NCI-H187 treated with DMSO at 0.1 percent for 48 hours (cell line): Measurements from ENCODE around the gene PRPF6.

Experiments
- DNase-seq: peaks from one replicate; lab custom pipeline; 2025; lab: John Stamatoyannopoulos, UW

The PRPF6 gene

DNA sequence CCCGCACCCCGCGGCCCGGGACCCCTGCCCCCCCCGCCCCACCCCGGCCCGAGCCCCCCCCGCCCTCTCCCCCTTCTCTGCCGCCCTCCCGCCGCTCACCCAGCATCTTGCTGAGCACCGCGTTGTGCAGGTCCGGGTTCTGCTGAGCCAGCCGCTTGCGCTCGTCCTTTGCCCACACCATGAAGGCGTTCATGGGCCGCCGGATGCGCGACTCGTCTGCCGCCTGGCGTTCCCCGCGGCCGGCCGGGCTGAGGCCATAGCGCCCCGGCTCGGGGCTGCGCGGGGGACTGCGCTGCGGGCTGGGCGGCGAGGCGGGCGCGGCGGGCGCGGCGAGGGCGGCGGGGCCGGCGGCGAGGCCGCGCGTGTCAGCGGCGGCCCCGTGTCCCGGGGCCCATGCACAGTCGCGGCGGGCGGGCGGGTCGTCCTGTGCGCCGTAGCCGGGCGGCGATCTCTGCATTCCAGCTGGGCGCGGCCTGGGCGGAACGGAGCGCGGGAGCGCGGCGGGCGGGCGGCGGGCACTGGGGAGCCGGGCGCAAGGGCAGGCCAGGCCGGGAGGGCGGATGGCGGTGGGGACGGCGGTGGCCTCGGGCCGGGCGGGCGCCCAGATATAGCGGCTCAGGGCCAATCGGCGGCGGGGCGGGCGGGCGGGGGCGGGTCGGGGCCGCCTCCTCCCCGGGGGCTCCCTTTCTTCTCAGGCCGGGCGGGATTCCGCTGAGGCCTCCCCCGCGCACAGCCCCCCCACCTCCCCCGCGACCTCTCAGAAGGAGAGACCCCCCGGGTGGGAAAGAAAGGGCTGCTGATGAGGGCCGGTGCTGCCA, 68.3 kb downstream of the PRPF6 start, which contains the start of gene SOX18:
SOX18 (minus strand) TSS at position 580 of the 818 bp plus-strand sequence; CDS start at position 457, 123 bp downstream.
- DNase-seq: no peak

- no peak for DNase-seq
Measured at GRCh38 chr20:64049878-64050260, 68.9 kb downstream of the PRPF6 start.

DNA sequence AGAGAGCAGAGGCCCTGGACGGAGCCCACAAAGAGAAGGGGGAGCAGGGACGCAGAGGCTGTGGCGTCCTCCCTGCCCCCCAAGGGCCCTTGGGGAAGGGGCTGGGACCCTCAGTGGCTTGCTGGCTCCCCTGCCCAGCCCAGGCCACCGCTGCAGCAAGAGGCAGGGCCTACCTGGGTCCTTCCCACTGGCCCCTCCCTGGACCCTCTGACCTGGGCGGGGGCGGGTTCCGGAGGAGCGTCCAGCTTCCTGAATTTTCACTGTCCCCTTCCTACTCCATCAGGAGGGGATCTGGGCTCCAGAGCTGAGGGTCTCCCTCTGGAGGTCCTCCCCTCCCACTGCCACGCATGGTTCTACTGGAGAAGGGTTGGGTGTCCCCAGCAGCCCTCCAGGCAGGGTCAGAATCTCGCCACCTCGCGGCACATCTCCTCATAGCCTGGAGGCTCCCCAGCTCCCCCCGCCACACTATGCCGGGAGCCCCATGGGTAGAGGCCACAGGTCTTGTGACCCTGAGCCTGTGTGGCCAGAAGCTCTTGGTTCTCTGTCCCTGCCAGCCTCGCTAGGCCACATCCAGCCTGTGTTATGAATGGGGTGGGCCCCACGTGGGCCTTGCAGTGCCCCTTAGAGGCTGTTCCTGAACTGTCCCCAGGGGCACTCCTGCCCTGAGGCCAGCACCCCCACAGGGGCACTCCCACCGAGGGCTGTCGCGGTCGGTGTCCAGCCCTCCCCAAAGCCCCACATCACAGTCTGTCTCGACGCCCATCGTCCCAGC, 69.5 kb downstream of the PRPF6 start:
- no peak for DNase-seq

DNA sequence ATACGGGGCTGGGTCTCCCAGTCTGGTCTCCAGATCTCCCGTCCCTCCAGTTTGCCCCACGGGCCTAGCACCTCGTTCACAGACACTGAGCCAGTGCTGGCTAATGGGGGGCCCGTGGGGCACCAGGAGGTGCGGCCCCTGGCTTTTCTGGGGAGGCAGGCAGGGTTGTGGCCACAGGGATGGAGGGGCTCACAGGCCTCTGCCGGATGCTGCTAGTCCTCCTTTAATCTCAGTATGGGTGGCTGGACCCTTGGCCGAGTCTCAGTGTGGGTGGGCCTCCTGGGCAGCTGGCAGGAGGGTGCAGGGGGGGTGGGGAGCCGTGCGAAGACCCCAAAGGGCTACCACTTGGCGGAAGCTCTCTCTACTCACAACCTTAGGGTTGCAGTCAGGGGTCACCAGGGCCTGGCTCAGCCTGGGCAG, 70.1 kb downstream of the PRPF6 start:
- DNase-seq: no peak

GRCh38 chr20:64051561-64052325, 70.8 kb downstream of the PRPF6 start:
- no peak for DNase-seq

GRCh38 chr20:64052326-64052722, 71.4 kb downstream of the PRPF6 start:
- no peak for DNase-seq

- DNase-seq: no peak
Measured at GRCh38 chr20:64052987-64053840, 72.3 kb downstream of the PRPF6 start.

GRCh38 chr20:64053841-64054661, 73.1 kb downstream of the PRPF6 start:
- DNase-seq: no peak

DNA sequence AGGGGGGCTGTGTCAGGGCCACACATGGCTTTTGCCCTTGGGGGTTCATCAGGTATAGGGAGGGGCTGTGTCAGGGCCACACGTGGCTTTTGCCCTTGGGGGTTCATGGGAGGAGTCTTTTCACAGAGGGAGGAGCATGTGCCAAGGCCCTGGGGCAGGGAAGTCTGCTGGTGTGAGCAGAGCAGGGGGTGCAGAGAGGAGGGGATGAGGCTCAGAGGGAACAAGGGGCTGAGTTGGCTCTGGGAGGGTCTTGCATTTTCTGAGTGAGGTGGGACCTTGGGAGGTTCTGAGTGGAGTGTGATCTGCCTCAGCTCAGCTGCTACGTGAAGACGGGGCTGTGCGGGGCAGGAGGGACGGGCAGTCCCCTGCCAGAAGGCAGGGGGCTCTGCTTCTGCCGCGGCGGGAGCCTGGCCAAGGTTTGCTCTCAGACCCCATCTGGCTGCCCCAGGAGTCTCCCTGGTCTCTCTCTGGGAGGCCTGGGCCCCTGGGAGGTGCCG, 74.5 kb downstream of the PRPF6 start:
- no peak for DNase-seq

DNA sequence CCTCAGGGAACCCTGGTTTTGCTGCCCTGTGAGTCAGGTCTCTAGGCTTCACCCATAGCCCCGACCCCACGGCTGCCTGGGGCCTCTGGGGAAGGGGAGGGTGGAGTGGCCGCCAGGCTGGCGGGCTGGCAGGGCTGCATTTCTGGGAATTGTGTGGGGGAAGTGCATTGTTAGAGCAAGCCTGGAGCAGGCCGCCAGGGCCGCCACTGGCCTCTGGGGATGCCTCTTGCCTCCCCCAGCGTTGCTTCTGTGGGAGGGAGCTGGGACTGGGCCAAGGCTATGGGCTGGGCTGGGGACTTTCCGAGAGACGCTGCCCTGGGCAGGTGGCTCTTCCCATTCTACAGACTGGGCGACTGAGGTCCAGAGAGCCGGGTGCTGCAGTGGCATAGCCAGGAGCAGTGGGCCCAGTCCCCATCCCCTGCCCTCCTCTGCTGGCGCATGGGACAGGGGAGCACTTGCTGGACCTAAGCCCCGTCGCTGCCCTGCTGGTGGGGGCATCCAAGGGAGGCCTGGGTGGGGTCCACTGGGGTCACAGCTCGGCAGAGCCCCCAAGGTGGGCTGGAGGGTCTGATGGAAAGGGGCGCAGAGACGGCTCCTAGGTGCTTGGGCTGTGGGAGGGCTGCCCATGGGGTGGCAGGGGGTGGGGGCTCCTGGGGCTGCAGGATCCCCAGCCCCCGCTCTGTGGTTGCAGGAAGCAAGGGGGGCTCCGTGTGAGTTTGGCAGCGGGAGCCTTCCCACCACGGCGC, 75.1 kb downstream of the PRPF6 start:
- no peak for DNase-seq

DNA sequence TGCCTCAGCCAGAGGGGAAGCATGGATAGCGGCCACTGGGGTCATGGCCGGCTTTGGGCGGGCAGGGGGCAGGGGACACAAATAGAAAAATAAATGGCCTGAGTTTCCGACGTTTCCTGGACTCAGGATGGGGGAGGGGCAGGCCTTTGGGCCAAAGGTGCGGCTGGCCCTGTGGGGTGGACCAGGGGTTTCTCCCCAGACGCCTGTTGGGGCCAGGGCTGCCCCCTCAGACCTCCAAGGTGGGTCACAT, 75.6 kb downstream of the PRPF6 start:
- no peak for DNase-seq

GRCh38 chr20:64056889-64057627, 76.1 kb downstream of the PRPF6 start:
- DNase-seq: no peak

GRCh38 chr20:64057628-64058498, 76.9 kb downstream of the PRPF6 start:
- peak; percentile 66 for DNase-seq

GRCh38 chr20:64058536-64058935, 77.6 kb downstream of the PRPF6 start:
- no peak for DNase-seq

- no peak for DNase-seq
Measured at GRCh38 chr20:64062276-64062595, 81.3 kb downstream of the PRPF6 start.

DNA sequence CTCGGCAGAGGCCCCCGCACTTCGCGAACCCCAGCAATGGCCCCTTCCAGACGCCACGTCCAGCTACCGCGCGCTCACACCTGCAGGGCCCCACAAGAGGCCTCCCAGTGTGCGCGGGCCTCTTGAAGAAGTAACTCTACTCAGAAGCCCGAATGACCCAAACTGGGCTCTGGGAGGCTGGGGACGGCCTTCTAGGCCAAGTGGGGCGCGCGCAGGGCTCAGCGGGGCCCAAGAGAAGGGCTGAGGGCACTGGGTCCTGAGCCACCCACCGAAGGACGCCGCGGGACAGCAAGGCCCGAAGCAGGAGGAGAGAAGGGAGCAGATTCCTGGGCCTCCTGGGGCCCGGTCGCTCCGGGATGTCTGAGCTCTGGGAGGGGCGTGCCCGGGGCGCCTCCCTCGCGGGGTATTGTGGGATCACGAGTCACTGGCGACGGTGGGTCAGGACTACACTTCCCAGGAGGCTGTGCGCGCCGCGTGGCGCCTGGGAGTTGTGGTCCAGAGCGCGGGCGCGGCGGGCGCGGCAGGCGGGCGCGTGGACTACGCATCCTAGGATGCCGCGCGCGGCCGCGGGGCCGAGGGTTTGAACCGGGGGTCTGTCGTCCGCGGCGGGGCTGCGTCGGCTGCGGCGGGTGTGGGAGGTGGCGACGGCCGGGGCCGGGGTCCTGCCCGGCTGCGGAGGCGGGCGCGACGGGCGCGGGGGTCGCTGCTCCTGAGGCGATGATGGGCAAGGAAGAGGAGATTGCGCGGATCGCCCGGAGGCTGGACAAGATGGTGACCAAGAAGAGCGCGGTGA, 81.9 kb downstream of the PRPF6 start, which contains the start of gene TCEA2:
TCEA2 (plus strand) TSS at position 603 of the 793 bp plus-strand sequence; CDS start at position 718, 115 bp downstream.
- peak; percentile 68 for DNase-seq

DNA sequence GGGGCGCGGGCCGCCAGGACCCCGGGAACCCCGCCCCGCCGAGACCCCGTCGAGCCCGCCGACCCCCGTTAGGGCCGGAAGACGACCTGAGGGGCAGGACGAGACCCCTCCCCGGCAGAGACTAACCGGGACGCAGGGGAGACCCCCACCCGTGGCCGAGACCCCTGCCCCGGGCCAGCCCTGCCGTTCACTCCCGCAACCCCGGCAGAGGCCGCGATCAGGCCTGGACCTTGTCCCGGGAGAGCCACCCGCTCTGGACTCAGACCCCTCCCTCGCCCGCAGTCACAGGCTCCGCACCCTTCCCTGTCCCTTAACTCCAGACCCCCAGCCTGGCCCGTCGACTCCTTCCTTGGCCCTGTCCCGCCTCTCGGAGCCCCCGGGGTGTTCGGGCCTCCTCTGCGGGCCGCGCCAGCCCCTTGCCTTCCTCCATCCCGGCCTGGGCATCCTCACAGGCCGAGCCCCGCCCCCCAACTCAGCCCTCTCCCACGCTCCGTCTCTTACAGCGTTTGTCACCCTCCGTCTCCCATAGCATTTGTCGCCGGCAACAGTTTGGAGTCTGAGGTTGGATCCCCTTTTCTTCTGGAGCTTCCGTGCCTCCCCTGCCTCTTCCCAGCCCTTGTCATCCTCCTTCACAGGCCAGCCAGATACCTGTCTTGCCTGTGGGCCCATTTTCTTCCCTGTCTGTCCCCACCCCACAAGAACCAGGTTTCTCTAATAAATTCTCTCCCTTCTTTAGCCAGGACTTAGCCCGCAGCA, 82.6 kb downstream of the PRPF6 start:
- no peak for DNase-seq
